Fibroblast of gingiva (primary cell): ENCODE data around the gene DFFB.
"Not testable (repeated sequence)": the region's sequence is repeated elsewhere in the genome, so short reads cannot be mapped to it uniquely, and the experiment has no call there.

Experiments used
- DNase-seq: peaks from one replicate; pipeline ENCODE4 v3.0.0-alpha.2; 2011; ENCODE audit warnings: low read depth

DFFB gene

DNA sequence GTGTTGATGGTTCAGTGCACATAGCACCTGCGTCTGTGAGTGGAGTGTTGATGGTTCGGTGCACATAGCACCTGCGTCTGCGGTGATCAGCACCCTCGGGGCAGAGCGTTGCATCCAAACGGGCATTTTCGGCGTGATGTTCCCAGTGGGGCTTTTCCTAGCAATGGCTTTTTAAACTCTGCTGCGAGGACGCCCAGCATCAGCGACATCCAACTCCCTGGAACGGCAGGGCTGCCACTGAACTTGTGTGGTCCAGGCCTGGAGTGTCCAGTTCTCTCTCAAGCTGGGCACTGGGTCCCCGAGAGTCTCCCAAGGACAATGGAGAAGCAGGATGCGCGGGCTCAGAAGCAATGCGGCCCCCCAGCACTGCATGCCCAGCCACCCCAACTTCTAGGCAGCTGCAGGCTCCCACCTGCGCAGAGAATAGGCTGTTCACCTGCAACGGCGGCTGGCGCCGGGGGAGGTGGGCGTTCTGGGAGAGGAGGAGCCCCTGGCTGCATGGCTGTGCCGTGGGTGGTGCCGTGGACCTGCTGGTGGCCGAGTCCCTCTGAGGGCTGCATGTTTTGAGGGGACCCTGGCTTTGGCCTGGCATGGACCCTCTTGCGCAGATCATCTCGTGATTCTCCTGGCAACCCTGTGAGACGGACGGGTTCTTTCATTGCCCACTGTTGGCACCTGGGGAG is 52.9 kb downstream of the DFFB start:
- DNase-seq: no peak

DNA sequence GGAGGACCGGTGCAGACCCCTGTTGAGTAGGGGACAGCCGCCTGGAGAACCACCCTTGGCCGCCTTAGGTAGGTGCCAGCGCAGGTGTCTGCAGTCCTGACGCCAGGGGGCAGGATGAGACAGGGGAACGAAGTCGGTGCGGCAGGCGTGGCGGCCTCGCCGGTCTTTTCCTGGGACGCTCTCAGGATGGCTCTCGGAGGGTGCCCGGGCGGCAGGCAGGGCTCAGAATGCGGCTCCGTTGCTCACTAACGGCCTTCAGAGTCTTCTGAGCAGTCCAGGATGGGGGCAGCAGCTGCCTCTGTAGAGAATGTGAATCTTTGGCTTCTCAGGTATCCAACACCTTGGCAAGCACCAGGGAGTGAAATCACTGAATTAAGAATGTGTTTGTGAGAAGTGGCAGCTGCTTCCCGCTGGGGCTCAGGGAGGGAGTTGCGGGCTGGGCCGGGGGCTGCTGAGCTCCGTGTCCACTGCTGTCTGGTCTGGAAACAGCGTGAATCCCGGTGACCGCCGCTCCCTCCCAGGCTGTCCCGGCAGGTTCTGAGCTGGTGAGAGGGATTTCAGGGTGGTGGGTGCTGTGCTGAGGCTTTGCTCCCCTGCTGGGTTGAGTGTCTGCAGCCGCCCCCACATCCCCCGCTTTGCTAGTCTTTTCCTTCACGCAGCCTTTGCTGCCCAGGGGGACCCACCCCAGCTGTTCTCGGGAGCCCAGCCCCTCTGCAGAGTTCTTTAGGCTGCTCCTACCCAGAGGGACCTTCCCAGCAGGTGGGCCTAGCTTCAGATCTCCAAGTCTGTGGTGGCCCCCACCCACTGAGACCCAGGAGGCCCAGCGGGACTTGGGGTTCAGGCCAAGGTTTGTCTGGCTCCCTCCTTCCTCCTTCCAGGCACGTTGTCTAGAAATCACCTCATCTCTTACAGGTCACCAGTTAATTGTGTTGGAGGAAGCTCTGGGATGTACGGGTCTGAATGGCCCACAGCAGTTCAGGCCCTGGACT is 53.9 kb downstream of the DFFB start:
- DNase-seq: peak; percentile 22

DNA sequence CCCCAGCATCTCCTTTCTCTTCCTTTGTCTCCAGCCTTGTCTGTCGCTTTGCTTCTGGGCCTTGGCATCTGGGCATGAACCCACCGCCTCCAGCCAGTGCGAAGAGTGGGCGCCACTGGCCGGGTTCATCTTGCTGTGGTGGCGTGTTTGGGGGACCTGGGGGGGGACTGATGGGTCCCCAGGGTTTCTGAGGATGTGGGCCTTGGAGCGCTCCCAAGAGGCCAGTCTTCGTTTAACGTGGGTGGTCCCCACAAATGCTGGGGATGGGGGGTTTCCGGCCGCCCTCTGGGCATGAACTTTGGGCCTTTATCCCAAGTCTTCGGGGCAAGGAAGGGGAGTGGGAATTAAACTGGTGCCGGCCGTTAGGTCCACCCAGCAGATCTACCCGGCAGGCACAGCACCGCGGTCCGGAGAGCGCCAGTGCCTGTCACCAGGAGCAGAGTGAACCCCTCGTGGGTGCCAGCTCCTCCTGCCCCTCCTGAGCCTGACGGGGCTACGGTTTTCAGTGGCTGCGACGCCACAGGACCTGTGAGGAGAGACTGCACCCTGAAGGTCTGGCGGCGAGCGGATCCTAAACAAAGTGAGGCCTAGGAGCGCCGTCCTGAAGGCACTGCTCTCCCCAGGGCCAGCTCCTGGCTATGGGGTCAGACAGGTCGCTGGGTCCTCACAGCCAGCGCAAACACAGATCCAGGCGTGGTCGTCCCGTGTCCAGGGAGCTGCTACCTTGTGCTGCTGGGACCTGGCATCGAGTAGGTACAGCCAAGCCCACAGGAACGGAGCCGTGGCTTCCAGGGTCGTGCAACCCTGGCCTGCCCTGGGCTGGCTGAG is 54.9 kb downstream of the DFFB start:
- DNase-seq: no peak

DNA sequence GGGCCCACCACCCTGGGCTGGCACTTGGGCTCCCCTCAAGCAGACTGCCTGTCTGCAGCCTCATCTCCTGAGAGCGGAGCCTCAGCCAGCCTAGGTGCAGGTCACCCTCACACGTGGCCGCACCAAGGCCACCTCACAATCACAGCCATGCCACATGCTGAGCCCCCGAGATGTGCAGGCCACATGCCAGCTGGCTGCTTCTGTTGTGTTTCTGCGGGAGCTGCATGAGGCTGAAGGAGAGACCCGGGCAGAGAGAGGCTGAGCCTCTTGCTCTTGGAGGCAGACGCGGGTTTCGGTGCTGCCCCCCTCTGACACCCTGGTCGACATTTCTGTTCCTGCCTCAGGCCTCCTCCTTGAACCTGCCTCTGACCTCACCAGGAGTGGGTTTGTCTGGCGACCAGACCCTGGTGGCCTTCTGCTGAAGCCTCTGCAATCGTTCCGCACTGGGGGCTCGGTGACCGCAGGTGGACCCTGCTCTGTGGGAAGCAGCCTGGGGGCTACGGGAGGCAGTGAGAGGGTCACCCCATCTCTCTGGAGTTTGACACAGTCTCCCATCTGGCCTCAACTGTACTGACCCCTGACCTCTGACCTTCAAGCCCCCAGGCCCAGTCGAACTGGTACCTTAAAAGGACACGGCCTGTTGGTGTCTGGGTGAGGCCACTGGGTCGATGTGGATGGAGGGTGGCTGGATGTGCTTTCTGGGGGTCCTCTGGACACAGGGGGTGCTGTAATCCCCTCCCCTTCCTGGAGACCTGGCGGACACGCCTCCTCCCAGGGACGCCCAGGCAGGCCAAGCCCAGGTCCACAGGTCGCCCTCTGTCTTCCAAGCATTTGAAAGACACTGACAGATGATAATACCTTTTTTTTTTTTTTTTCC is 55.8 kb downstream of the DFFB start:
- DNase-seq: no peak

DNA sequence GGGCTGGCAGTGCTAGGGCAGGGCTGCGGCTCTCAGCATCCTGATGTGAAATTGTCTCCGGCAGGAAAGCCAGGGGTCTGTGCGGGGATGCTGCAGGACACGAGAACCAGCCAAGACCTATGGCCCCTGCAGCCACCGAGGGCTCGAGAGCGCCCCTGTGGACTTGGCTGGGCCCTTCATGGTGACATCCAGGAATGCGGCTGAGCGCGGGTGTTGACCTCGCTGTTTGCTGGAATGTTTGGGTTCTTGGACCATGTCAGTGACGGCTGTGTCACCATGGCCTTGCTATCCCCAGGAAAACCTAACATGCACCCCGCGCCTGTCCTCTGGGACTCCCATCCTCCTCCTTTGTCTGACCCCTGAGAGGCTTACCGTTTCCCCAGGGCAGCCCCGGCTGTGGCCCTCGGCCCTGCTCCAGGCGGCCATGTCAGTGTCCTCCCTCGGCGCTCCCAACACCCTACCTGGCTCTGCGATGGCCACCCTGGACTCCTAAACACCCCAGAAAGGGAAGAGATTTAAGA is 57.1 kb downstream of the DFFB start:
- no peak for DNase-seq

DNA sequence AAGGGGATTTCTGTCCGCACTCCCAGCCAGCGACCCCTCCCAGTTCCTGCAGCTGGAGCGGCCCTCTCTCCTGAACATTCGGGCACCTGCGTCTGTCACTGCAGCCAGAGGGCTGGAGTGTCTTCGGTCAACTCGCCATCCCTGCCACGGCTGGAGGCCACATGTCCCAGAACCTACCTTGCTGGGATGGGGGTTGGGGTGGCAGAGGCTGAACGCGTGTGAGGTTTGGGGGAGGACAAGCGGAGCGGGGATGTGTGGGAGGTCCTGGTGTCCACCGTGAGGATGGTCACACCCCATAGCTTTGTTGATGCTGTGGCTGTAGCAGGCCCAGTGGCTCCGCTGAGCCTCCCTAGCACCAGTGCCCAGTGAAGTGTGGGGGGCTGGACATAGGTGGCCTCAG is 57.6 kb downstream of the DFFB start:
- no peak for DNase-seq

DNA sequence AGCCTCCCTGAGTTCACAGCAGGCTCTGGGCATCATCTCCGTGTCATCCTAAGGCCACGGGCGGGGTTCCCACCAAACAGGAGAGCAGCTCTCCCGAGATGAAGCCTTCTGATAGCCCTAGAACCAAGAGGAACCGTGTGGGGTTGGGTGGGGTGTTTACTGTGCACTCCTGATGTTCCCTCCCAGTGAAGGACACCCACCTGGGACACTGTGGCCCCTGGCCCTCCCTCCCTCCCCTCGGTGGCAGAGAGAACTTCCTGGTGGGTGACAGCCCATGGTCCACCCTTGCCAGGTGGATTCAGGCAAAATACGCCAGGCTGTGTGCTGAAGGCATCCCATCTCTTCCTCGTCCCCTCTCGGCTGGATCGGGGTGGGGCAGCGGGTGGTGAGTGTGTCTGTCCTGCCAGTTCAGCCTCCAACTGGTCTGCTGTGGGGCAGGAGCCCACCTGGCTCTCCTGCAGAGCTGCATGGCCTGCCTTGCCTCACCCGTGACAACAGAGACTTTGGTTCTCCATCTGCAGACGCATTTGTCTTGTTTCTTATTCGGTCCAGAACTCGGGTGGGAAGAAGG is 58.4 kb downstream of the DFFB start:
- no peak for DNase-seq

DNA sequence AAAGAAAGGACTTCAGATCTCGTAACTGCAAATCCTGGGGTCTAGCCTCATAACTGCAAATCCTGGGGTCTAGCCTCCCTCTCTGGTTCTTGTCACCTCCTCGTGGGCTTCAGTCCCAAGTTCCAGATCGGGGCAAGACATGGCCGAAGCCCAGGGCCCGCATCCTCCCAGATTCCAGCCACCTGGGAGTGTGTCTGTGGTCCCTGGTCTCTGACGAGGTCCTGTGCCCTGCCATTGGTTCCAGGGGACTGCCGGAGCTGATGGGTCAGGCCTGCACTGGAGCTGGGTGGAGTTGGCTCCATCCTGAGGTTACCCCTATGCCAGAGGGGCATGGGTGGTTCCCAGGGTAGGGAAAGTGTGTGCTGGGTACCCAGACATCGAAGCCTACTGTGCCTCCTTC is 60.5 kb downstream of the DFFB start:
- no peak for DNase-seq

DNA sequence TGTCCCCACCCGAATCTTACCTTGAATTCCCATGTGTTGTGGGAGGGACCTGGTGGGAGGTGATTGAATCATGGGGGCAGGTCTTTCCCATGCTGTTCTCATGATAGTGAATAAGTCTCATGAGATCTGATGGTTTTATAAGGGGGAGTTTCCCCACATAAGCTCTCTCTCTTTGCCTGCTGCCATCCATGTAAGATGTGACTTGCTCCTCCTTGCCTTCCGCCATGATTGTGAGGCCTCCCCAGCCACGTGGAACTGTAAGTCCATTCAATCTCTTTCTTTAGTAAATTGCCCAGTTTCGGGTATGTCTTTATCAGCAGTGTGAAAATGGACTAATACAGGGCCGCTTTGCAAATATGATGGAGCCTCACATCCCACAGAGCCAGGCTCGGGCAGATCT is 61.1 kb downstream of the DFFB start:
- DNase-seq: not testable (repeated sequence)

DNA sequence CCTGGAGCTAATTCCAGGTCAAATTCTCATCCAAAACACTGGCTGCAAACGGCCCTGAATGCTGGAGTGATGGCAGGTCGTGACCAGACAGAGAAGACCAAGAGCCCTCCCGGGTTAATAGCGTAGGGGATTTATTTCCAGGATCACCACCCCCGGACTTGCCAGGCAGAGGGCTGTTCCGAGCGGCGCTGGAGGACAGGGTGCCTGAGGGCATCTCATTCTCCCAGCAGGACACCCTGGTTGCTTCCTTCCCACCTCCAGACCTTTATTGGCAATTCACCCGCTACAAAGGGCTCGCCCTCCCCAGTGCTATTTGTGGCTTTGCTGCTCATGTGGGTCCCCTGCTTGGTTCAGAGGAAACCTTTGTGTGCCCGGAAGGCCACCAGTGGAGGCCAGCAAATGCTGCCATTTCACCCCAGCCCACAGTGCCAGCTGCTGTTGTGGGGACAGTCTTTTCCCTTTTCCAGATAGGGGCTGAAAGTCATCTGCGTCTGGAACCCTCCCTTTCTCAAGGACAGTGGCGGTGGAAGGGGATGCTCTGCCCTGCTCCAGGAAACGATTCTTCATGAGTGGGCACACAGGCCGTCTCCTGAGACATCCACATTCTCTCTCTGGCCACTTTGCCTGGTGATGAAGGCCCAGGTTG is 61.8 kb downstream of the DFFB start:
- DNase-seq: no peak

DNA sequence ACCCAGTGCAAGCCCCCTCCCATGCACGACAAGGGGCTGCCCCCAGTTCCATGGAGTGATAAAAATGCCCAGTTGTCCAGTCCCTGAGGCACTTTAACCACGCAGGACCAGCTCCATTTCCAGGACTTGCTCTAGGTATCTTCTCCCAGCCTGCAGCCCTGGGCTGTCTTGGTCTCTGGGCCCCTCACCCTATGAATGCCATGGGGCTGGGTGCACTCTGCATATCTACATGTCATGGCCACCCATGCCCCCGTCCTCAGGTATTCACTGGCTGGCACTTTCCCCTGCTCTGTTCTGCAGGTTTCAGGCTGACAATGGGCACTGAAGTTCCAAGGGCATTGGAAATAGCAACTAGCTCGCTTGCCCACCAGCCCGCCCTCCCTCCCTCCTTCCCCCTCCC is 62.4 kb downstream of the DFFB start:
- DNase-seq: no peak

DNA sequence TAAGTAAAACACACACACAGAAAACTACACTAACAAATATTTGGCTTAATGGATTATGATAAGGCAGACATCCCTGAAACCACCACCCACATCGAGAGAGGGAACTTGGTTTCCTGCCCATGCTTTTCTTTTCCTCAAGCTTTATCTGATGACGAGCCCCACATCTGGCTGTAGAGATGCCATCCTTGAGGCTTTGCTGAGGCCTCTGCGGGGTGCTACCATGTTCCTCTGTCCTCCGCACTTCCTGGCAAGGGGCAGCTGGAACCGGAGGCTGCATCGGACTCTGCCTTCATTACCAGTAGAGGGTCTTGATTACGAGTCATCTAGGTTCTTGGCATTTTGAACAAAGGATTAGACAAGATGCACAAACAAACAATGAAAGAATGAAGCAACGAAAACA is 64.5 kb downstream of the DFFB start:
- no peak for DNase-seq

DNA sequence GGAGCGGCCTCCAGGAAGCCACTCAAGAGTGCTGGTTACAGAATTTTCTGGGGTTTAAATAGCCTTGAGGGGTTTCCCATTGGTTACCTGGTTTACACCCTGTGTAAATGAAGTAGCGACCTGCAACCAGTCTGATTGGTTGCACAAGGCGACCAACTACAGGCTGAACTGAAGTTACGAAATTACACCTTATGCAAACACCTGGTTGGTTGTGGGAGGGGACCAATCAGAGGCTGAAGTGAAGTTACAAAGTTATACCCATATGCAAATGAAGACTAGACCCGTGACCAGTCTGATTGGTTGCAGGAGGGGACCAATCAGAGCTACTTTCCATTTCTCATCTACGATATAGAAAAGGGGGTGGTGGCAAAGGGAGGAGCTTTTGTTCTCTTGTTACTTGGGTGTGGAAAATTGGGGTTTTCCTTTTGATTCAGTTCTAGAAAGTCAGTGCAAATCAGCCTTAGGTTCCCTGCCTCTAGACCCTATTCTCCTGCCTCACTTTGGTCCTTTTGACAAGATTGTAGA is 65.0 kb downstream of the DFFB start:
- DNase-seq: no peak

DNA sequence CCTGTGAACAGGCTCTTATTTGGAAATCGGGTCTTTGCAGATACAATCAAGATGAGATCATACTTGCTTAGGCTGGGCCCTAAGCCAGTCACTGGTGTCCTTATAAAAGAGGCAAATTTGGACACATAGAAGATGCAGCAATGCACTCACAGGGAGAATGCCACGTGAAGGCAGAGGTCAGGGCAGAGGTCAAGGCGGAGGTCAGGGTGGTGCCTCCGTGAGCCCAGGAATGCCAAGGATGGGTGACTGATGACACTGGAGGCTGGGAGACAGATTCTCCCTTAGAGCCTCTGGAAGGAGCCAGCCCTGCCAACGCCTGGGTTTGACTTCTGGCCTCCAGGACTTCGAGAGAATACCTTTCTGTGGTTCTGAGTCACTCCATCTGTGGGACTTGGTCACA is 65.6 kb downstream of the DFFB start:
- DNase-seq: no peak

DNA sequence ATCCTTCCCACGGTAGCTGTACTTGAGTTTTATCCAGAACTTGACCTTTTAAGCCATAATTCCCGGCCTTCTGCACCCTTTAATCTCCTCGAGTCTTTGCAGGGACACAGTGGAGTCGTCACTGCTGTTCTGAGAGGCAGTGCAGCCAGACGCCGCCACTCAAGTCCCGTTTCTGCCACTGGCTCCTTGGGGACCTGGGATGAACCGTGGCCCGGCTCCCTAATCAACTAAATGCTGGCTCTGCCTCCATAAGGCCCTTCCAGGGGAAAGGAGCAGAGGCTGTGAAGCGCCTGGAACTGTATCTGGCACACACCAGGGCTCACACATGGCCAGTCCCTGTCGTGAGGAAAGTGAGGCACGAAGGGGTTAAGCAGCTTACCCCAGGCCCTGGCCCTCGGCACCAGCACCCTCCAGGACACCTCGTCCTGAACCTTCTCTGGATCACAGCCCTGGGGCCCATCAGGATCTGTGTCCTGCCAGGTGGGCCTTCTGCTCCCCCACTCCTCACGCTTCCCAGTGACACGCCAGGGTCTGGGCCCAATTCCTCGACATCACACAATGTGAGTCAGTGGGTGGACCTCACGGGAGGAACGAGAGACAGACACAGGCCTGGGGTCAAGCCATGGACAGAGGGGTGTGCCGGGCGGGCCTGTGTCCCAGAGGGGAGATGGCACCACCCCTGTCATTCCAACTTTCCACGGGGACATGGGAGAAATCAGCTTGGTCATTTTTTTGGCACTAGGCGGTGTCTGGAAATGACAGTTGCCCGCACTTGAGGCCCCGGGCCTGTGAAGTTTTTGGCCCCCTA is 66.3 kb downstream of the DFFB start:
- DNase-seq: no peak

DNA sequence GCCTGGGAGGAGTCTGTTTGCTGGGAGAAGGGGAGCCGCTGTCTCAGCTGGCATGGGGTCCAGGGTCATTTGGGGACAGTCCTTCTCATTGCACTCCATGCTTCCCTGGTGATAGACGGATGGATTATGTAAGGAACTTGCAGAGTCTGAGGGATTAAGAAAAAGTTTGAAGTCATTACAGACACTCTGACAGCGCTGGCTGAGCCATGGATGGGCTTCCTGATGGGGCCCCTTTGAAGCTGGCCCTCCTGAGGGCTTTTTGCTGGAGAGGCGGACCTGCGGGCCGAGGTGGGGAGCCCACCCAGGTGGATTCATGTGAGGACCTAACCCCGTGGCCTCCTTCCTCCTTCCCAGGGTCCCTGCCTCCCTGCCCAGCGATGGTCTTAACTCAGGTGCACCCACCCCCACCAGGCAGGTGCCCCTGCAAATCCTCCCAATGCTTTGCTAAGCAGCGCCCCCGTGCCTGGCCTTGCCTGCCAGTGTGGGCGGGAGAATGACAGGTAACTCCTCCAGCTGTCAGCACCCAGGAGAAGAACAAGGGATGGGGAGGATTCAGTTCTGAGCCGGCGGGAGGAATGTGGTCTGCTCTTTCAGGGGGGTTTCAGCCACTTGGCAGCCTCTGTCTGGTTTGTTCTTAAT is 67.0 kb downstream of the DFFB start:
- no peak for DNase-seq

DNA sequence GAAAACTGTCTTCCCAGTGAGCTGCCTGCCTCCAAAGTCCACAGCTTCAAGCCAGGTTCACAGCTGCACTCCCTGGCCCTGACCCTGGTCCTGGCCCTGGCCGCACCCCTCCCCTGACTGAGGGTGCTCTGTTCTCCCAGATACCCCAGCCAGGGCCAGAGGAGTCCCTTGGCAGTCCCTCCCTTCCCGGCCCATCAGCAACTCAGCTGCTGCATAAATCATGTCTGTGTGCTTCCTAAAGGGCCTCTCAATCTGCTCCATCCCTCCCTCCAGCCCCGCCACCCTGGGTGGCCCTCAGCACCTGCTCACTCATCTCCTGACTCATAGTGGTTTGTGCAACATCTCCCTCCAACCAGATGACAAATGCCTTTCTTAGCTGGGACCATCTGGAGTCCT is 67.5 kb downstream of the DFFB start:
- no peak for DNase-seq

DNA sequence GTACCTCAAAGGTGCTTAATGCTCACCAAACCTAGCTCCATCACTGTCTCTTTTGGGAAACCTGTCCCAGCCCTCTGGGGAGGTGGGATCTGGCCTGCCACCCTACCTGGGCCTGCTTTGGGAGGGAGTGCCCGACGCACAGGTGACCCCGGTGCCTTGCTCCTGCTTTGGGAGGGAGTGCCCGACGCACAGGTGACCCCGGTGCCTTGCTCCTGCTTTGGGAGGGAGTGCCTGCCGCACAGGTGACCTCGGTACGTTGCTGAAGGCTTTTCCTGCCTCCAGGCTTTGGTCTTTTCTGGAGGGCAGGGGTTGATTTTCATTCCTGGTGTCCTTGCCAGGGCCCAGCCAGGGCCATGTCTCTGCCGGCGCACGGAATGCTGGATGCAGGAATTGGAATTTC is 68.0 kb downstream of the DFFB start:
- no peak for DNase-seq

DNA sequence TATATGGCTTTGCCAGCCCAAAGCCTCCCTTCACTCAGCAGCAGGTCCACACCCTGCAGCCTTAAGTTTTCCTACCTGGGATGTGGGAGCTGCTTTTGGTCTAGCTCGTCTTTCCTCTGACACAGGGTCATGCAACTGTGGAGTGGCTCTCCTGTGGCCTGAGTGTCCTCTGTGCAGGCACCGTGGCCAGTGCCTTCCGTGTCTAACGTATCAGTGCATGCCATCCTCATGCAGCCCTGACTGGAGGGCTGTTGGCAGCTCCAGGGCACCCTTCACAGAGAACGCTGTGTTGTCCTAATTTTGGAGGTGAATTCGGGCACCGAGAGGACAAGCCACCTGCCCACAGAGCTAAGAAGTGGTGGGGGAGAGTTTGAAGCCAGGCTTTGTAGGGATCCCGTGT is 68.5 kb downstream of the DFFB start:
- no peak for DNase-seq
